Measurements from ENCODE around the gene SMC1B.
"Not testable (repeated sequence)": the region's sequence is repeated elsewhere in the genome, so short reads cannot be mapped to it uniquely, and the experiment has no call there.

Gene SMC1B

GRCh38 chr22:45421349-45422055 lies 8.1 kb upstream of the SMC1B start:
- no peak for DNase-seq

- DNase-seq: no peak
Observed at GRCh38 chr22:45420539-45420938, 7.1 kb upstream of the SMC1B start.

- DNase-seq: no peak
Observed at GRCh38 chr22:45420011-45420410, 6.6 kb upstream of the SMC1B start.

GRCh38 chr22:45418770-45419138 lies 5.4 kb upstream of the SMC1B start:
- DNase-seq: no peak

- no peak for DNase-seq
Observed at GRCh38 chr22:45418056-45418769, 4.8 kb upstream of the SMC1B start.

GRCh38 chr22:45413013-45413367 lies 409 bp downstream of the SMC1B start:
- no peak for DNase-seq

GRCh38 chr22:45407793-45408192 lies 5.6 kb downstream of the SMC1B start:
- no peak for DNase-seq

- DNase-seq: no peak
Observed at GRCh38 chr22:45402466-45402985, 10.9 kb downstream of the SMC1B start.

GRCh38 chr22:45399712-45400445 lies 13.5 kb downstream of the SMC1B start:
- no peak for DNase-seq

GRCh38 chr22:45398214-45398613 lies 15.2 kb downstream of the SMC1B start:
- no peak for DNase-seq

GRCh38 chr22:45397806-45398205 lies 15.6 kb downstream of the SMC1B start:
- no peak for DNase-seq

- no peak for DNase-seq
Observed at GRCh38 chr22:45389546-45389945, 23.9 kb downstream of the SMC1B start.

GRCh38 chr22:45381348-45381747 lies 32.1 kb downstream of the SMC1B start:
- DNase-seq: no peak

GRCh38 chr22:45376703-45377102 lies 36.7 kb downstream of the SMC1B start:
- DNase-seq: no peak

GRCh38 chr22:45376009-45376408 lies 37.4 kb downstream of the SMC1B start:
- no peak for DNase-seq

- DNase-seq: not testable (repeated sequence)
Observed at GRCh38 chr22:45373592-45373991, 39.8 kb downstream of the SMC1B start.

GRCh38 chr22:45366713-45367112 lies 46.7 kb downstream of the SMC1B start:
- no peak for DNase-seq

- DNase-seq: no peak
Observed at GRCh38 chr22:45359627-45360026, 53.8 kb downstream of the SMC1B start.

GRCh38 chr22:45358127-45358526 lies 55.3 kb downstream of the SMC1B start:
- DNase-seq: no peak

- no peak for DNase-seq
Observed at GRCh38 chr22:45357490-45357889, 55.9 kb downstream of the SMC1B start.

- DNase-seq: no peak
Observed at GRCh38 chr22:45353786-45354185, 59.6 kb downstream of the SMC1B start.

- DNase-seq: not testable (repeated sequence)
Observed at GRCh38 chr22:45352757-45353156, 60.6 kb downstream of the SMC1B start.

- no peak for DNase-seq
Observed at GRCh38 chr22:45351956-45352355, 61.4 kb downstream of the SMC1B start.

GRCh38 chr22:45349916-45350315 lies 63.5 kb downstream of the SMC1B start:
- no peak for DNase-seq
